ENCODE results near the gene RHBDD1.

Gene RHBDD1, protein sequence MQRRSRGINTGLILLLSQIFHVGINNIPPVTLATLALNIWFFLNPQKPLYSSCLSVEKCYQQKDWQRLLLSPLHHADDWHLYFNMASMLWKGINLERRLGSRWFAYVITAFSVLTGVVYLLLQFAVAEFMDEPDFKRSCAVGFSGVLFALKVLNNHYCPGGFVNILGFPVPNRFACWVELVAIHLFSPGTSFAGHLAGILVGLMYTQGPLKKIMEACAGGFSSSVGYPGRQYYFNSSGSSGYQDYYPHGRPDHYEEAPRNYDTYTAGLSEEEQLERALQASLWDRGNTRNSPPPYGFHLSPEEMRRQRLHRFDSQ

DNA sequence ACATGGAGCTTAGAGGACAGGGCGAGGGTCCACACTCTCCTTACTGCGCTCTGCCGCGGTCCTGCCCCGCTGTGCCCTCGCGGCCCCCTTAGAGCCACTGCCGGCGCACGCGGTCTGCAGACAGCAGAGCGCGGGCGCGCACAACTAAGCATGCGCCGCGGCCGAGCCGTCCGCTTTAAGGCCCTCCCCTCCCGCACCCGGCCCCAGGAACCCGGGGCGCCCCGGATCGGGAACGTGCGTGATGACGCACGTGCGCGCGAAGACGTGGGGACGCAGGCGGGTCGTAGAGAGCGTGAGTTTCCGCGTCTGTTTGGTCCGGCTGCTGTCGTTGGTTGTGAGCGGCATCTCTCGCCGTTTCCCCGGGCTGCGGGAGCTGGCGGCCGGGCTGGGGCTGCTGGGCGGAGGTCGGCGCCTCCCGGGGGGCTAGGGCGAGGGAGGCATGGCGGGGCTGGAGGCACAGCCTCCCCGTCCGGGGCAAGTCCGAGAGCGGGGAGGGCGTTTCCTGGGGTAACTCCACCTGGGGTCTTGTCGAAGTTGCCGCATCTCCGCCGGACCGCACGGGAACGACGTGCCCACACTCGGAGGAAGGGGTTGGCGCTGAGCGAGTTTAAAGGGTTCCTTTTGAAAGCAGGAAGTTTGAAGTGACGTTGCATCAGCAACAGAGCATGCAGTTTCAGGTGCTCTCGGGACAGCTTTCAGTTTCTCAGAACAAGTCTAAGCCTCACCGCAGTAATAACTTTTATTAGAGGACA, at the start of gene RHBDD1:
RHBDD1 (plus strand) TSS at position 259 of the 752 bp plus-strand sequence. CDS start 28,640 bp downstream, outside the sequence.
- DNase-seq (ENCODE audit: low read depth in 2 of 2): peak; percentile 91

DNA sequence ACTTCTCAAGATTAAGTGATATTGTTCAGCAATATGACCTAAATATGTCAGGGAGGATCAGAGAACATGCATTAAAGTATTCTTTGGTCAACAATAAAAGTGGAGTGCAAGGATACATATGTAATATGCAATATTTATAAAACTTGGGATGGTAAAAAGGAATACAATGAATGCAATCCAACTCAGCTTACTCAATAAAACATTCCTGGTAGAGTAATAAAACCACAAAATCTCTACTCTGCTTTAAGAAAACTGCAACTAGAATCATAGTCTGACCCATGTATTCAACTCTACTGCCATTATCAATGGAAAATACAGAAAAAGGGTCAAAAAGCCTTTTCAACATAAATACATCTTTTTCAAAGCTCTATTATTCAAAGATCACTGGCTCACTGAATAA, 47.8 kb upstream of the RHBDD1 start:
- no peak for DNase-seq (ENCODE audit: low read depth in 2 of 2)

DNA sequence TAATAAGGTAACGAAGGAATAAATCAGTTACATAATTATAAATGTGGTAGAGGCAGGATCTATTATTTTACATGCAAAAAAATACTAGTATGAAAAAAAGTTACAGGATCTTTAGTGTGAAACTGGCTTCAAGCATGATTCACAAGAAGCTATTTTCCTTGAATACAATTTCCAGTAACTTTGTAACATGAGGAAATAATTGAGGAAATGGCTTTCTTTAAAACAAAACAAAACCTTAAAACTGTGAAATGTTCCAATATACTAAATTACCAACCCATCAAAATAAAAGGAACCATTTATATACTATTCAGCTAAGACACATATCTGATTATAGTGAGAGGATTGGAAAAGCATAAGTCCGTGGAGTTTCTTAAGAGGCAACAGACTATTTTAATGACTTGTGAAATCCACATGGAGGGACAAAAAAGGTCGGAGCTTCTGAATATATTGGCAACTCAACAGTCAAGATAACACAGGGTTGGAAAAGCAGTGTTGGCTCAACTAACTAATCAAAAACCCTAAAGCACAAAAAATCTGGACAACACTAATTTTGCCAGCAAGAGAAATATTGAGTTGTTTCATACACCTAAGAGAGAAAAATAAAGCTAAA, 46.9 kb upstream of the RHBDD1 start:
- no peak for DNase-seq (ENCODE audit: low read depth in 2 of 2)

DNA sequence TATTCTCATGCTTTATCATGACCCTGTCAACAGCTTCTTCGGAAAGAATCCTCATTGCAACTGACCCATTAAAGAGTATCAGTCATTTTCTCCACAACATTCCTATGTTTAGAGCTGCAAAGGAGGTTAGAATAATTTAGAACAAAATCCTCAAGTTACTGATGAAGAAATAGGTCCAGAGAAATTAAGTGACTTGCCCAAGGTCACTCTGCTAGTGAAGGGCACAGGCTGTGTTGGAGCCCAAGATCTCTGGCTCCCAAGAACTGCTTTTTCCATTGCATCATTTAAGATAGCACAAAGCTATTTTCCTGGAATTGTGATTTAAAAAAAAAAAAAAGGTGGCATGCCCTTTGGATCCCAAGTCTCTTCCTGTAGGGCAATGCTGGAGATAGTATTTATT, 45.8 kb upstream of the RHBDD1 start:
- DNase-seq (ENCODE audit: low read depth in 2 of 2): no peak

DNA sequence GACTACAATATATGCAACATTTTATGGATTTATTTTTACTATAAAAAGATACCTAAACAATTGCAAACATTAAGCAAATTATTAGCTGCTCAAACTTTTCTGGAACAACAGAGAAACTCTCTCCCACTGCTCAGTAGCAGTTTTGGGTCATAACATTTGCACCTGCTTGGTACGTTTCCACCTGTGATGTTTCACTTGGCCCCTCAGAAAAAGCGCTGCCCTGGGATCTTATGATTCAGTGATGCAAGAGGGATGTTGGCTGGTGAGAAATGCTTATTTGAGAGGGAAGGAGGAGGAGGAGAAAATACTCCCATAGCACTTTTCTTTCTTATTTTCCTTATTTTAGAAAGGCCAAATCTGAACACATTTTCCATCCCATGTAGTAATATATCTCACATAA, 45.4 kb upstream of the RHBDD1 start:
- no peak for DNase-seq (ENCODE audit: low read depth in 2 of 2)

DNA sequence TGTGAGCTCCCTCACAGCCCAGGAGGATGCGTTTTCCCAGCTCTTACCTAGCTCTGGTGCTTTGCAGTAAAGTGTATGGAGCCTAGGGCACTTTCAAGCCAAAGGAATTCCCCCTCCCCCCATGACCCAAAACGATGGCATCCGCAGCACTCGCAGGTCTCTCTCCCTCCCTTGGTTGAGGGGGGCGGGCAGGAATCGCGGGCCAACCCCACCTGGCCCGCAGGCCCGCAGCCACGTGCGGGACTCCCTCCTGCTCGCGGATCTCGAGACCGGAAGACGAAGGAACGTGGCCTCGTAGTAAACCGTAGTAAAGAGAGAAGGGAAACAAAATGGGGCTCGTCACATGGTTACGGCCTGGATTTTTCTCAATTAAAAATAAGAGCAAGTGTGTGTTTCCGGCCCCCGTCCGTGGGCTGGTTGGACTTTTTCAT, 44.8 kb upstream of the RHBDD1 start:
- DNase-seq (ENCODE audit: low read depth in 2 of 2): no peak

DNA sequence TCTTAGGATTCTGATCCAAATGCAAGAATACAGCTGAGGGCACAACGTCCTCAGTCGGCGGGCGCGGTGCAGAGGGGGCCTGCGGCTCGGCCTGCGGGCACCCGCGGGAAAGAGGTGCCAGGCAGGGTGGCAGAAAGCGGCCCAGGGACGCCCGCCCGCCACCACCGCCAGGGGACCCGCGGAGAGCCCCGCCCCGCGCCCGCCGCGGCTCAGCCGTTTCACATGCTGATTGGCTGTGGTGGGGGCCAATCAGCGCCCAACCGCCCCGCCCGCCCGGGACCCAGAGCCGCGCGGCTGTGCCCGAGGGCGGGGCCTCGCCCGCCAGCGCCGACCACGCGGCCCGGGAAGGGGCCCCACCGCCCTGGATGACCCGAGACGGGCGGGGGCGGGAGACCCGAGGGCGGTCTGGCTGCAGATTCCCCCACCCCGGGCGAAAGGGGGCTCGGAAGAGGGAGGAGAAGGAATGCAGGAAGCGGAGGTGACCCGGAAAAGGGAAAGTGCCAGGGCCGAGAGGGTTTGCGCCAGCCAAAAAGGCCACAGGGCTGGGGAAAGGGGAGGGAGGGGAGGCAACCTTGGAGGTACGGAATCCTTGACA, 44.3 kb upstream of the RHBDD1 start:
- peak in 1 of 2 experiments; percentile 64 for DNase-seq (ENCODE audit: low read depth in 2 of 2)

DNA sequence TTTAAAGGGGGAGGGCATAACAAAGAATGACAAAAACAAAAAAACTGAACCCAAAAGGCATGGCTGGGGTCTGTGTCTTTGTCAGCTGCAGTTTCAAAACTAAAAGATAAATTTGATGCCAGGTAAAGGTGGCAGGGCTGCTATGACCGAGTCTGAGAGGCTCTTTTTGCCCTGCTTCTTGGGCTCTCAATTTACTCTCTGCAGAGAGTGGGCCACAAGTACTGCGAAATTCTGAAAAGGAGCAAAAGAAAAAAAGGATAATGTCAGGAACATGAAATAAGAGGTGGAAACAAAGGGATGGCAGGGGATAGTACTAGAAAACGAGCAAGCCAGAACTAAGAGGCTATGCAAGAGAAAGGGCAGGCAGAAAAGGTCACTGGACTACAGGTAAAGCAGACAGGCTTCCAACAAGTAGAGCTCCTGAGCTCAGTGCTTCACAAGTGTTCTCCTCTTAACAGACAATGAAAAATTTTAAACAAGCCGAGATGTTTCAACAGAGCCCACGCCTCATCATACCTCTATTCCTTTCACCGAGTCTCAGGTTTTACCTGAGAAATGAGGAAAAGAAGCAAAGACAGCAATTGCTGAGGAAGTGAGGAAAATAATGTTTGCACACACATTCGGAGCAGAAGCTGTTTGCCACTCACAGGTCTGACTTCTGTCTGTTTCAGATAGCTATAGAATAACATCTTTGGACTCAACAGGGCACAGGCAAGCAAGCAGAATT, 43.5 kb upstream of the RHBDD1 start:
- DNase-seq (ENCODE audit: low read depth in 2 of 2): no peak

DNA sequence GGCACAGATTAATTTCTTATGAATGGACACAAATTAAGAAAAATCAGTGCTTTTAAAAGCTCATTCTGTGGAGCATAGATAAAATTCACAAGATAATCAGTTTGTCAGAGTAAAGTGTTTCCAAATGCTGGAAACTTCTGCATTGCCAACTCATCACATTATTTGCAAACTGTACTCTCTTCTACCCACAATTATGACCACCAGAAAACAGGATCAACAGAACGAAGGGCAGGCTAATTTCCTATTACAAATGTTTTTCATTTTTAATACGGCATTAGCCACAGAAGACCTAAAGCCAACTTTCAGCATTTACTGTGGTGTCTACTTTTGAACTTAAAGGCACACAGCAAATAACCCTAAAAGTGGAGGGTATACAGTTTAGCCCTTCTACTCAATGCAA, 42.2 kb upstream of the RHBDD1 start:
- DNase-seq (ENCODE audit: low read depth in 2 of 2): no peak

DNA sequence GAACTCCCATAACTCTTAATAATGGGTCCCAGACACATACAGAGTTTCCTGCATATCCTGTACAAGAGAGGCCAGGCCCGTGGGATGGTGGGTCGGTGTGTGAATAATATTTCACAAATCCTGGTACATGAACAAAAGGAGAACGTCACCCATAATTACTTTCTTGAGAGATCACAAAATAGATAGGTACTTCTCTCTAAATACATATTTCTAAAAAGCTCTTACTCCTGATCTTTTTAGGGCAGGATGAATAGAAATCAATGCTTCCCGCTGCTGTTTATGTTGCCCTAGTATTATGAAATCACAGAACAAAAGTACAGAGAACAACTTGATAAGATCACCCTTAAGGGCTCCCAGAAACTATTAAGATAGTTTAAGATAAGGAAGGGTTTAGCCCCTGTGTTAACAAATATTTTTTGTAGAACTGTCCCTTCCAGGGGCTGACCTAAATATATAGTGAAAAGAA, 41.6 kb upstream of the RHBDD1 start:
- DNase-seq (ENCODE audit: low read depth in 2 of 2): no peak

DNA sequence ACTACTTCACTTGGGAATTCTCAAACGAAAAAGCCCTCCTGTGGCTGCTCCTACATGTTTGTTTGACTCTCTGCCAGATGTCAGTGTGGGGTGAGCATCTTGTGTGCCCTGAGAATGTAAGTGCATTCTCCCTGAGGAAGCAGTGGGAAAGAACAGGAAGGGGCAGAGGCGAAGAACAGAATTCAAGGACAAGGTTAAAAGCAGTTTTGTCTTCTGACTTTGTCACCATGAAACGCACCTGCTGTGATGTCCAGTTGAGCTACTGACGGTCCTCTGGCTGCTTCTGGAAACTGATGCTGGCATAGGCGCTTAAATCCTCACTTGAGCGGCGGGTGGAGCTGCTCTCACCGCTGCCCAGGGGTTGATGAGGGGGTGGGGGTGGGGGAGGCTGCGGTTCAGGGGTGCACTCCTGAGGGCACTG, 41.1 kb upstream of the RHBDD1 start:
- DNase-seq (ENCODE audit: low read depth in 2 of 2): no peak

DNA sequence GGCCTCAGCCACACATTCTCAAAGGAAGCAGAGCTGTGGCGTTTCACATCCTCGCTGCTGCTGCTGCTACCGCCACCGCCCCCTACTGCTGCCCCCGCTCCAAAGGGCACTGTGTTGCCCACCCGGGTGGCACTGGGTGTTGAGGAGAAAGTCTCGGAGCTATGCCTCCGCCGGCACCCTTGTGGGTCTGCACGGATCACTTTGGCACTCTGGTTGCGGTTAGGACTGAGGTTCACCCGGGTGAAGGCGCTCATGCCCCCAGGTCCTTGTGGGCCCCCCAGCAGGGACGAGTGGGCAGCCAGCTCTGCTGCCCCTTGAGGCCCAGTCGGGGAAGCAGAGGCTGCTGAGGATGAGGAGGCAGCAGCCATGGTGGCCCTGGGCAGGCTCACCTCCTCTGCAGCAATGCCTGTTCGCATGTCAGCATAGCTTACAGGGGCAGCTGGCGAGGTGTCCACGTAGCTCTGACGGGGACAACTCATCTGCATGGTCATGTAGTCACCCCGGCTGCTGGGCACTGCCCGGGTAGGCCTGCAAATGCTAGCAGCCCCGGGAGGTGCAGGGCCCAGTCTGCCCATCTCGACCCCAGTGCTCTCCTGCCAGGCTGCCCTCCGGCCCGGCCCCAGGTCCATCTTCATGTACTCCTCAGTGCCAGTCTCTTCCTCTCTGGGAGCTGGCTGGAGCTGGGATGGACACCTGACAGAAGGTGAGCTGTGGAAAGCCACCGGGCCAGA, 40.4 kb upstream of the RHBDD1 start:
- no peak for DNase-seq (ENCODE audit: low read depth in 2 of 2)

DNA sequence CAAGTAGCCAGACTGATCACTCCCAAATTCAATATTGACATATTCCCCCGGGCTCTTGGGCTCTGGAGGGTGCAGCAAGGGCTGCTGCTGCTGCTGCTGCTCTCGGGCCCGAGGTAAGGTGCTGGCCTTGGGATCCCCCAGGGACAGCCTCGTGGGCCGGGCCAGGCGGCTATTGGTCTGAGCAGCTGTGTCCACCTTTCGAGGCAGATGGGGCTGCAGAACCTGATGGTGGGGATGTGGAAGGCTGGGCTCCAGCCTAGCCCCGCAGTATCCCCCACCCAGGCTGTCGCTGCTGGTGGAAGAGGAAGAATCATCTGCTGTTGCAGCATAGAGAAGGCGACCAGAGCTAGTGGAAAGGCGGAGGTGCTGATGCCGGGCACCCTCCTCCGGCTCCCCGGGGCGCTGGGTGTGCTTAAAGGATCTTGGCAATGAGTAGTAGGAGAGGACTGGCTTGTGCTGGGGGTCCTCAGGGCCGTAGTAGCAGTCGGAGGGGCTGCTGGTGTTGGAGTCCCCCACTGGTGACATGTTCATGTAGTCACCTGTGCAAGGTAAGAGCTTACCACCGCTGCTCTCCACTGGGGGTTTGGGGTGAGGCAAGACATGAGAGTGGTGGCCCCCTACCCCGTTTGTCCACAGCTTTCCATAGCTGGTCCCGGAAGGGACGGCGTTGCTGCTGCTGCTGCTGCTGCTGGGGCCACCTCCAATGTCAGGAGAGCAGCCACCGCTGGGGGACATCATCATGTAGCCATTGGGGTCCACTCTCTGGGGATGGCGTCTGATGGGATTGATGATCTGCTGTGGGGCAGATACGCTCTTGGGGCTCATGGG, 39.6 kb upstream of the RHBDD1 start:
- no peak for DNase-seq (ENCODE audit: low read depth in 2 of 2)

DNA sequence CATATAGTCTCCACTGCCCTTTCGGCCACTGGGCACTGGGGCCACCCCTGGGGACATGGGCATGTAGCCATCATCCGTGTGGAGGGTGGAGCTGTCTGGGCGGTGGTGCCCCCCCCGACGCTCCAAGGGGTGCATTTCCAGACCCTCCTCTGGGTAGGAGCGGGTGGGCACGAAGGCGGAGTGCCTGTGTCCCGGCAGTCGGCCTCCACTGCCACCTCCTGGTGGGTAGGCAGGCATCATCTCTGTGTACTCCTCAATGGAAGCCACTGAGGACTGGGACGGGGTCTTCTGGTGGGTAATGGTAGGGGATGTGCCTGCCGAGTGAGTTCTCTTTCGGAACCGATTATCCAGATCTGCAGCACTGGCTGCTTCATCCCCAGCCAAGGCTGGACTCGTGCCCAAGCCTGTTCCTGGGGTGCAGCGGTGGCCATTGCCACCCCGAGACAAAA, 39.0 kb upstream of the RHBDD1 start:
- DNase-seq (ENCODE audit: low read depth in 2 of 2): no peak

DNA sequence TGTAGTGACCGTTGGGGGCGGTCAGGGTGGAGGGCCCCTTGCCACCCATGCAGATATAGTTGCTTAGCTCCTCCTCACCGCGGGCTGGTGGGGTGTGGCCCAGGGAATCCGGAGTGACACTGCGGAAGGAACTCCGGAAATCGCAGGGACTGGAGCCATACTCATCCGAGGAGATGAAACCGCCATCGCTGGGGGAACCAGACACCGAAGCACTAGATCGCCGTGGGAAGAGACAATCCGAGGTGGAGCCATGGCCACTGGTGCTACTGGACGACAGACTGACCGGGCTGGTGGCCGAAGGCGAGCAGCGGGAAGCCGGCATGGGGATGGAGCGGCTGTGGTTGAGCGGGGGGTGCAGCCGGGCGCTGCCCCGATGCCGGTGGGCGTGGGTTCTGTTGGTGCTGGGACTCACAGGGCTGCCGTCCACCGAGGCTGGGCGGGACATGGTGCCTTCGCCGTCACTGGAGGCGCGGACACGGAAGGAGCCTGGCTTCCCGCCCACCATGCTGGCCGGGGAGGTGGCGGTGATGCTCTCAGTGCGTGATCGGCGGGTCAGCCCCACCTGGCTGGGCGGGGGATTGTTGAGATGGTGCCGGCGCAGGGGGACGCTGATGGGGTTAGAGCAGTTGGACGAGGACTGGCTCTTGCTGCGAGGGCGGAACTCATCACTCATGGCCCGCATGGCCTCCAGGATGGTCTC, 38.4 kb upstream of the RHBDD1 start:
- no peak for DNase-seq (ENCODE audit: low read depth in 2 of 2)

DNA sequence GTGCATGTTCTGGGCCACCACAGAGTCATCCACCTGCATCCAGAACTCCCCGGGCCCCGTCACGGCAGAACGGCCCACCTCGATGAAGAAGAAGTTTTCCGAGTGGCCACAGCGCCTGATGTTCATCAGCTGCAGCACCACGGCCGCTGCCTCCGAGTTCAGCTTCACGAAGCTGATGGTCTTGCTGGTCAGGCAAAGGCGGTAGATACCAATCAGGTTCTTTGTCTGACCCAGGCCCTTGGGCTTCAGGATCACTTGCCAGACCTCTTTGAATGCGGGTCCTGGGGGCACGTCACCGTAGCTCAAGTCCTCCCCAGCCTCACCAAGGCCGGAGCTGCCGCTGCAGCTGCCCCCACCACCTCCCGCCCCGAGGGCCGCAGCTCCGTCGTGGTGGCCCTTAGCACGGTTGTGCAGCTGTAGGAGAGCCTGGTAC, 37.8 kb upstream of the RHBDD1 start:
- DNase-seq (ENCODE audit: low read depth in 2 of 2): no peak

DNA sequence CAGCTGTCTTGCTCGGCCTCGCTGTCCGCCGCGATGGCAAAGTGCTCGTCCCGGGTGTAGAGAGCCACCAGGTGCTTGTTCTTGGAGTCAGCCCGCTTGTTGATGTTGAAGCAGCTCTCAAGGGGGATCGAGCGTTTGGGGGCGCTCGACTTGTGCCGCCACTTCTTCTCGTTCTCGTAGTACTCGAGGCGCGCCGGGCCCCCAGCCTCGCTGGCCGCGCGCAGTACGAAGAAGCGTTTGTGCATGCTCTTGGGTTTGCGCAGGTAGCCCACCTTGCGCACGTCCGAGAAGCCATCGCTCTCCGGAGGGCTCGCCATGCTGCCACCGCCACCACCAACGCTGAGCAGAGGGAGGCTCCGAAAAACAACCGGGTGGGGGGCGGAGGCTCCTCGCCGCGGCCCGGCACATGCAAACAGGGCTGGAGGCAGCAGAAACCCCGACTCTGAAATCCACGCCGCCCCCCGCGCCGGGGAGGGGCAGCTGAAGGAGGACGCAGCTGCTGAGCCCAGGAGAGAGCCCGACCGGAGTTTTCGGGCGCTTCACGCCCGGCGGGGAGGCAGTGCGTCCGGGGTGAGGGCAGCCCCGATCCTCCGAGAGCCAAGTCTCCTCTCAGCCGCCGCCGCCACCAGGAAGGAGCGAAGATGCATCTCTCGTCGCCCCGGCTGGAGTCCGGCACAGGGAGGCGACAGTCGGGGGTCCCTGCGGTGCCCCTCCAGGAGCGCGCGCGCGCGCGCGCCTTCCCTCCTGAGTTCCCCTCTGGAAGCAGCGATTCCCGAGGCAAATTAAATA, 37.2 kb upstream of the RHBDD1 start:
- DNase-seq (ENCODE audit: low read depth in 2 of 2): no peak

DNA sequence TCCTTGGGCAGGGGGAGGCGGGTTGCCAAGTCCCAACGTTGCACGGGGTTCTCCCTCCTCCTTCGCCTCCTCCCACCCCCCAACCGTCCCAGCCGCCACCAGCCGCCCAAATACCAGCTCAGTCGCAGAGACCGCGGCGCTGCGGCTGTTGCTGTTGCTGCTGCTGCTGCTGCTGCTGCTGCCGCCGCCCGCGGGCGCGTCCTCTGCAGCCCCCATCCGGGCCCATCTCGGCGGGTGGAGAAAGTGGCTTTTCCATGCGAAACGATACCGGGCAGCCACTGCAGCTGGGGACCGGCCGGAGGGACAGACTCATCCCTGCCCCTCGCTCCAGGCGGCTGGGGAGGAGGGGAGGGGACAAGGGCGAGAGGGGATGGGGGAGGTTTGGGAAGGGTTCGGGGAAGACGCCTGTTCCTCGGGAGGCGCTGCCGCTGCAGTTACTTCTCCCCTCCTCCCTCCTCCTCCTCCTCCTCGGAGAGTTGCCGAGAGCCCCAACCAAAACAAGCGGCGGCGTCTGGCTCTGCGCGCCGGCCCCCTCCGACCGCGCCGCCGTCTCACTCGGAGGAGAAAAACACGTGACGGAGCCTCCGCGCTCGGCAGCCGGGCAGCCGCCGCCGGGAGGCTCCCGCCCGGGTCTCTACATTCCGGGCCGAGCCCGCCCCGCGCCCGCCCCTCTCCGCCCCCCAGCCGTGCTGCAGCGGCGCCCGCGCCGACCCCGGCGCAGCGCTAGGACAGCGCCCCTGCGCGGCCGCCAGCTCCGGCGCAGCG, 36.5 kb upstream of the RHBDD1 start, which contains the start of gene IRS1:
IRS1 (minus strand) TSS at position 610 of the 765 bp plus-strand sequence. CDS start 1,082 bp downstream, outside the sequence.
- peak; percentile 72 to 76 for DNase-seq (ENCODE audit: low read depth in 2 of 2)

All from fibroblast of skin of left quadriceps (primary cell).